Mammary epithelial cell (primary cell): Measurements from ENCODE around the gene SALL4.

ENCODE experiments used
- CTCF ChIP-seq, 2 donors: IDR thresholded peaks in 1 of 2; conservative IDR thresholded peaks in 1 of 2; 2 replicates each; pipeline ENCODE4 v1.5.1; 2011 to 2012; ENCODE audit warnings: inconsistent platforms in 2 of 2, low read length in 2 of 2, mild to moderate bottlenecking in 2 of 2, control low read depth in 1 of 2, low read depth in 1 of 2; ENCODE audit not compliant: insufficient read depth in 1 of 2; ENCODE audit errors: extremely low read depth in 1 of 2
- EZH2 ChIP-seq: IDR thresholded peaks from 2 replicates; pipeline ENCODE4 v1.6.1; 2012; ENCODE audit warnings: low read length, inconsistent platforms, borderline replicate concordance

- TF ChIP-seq CTCF (conservative IDR thresholded peaks at IDR 0.05 in 1 of 2, IDR thresholded peaks at IDR 0.05 in 1 of 2; ENCODE audit: extremely low read depth in 1 of 2, insufficient read depth in 1 of 2, low read depth in 1 of 2, low read length in 2 of 2) (no peak), EZH2 (no peak)
Measured at GRCh38 chr20:51739722-51740249, 62.5 kb downstream of the SALL4 start.
